Measurements from ENCODE around the gene ENOX1.

Gene ENOX1

DNA sequence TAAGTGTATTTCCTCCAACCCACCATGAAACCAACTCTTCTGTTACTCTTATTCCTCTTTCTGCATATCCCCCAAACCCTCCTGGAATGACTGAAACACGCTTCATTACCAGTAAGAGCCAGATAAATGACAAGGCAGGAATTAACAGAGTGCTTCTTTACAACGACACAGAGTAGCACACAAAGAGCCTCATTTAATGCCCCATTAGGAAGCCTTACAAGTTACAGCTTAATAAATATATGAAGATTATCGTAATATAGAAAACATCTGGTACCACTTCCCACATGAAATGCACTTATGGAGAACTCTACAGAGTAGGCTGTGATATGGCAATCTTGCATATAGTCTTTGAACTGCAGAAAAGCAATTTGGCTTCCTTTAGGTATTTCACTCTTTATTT is 116.8 kb downstream of the ENOX1 start:
- no peak for DNase-seq (ENCODE audit: low spot score)

DNA sequence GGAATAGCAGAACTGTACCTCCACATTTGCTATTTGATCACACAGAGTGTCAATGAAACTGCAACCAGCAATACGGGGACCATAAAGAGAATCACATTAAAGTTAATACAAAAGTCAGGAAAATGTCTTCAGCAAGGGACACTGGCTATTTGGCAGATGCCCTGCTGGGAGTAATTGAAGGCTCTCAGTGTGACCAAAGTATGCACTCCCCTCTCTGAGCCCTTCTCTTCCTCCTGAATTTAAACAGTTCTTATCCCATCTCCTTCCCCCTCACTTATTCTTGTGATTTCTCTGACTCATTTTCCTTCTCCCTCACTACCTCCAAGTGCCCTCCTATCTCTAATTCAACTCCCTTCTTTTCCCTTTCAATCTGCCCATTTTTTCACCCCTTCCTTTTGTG is 117.7 kb downstream of the ENOX1 start:
- DNase-seq (ENCODE audit: low spot score): no peak

DNA sequence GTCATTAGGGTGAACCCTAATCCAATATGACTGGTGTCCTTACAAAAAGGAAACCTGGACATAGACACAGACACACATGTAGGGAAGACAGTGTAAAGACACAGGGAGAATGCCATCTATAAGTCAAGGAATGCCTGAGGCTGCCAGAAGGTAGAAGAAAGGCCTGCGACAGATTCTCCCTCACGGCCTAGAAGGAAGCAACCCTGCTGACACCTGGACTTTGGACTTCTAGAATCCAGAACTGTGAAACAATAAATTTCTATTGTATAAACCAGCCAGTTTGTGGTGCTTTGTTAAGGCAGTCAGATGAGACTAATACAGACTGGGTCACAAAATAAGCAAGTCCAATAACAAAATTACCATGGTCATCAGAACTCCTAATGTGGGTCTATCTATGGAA is 120.4 kb downstream of the ENOX1 start:
- no peak for DNase-seq (ENCODE audit: low spot score)

DNA sequence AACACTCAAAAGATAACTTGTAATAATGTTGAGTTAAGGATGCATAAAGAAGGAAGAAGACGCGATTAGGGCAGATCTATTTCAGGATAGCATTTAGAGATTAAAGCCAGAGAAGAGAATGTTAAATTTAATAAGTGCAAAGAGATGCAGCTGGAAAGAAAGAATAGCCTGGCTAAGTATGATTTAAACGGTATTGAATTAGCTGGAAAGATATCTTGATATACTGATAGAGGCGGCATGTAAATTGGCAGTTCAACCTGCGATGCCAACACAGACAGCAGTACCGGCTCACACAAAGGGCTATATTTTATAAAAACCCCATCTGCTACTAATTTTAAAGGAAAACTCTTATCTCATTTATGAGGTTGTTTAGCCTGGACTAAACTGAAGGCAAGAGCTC is 121.4 kb downstream of the ENOX1 start:
- DNase-seq (ENCODE audit: low spot score): no peak

DNA sequence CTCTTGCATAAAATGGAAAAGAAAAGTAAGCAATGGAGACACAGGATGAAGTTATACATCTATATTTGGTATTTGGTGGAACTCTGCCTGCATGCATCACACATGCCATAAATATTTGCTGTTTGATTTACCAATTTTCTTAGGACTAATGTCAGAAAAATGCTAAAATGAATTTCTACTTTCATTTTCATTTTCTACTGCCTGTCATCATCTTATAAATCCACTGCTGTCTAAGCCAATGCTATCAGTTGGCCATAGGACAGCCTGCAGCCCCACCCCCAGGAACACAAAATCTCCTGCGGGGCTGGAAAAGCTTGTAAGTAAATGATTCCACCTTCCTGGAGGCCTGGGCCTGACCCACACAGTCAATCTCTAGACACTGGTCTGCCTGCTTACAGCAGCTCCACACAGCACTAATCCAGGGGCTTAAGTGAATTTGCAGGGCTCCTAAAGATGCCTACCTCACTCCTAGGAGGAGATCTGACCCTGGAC is 122.0 kb downstream of the ENOX1 start:
- DNase-seq (ENCODE audit: low spot score): no peak

DNA sequence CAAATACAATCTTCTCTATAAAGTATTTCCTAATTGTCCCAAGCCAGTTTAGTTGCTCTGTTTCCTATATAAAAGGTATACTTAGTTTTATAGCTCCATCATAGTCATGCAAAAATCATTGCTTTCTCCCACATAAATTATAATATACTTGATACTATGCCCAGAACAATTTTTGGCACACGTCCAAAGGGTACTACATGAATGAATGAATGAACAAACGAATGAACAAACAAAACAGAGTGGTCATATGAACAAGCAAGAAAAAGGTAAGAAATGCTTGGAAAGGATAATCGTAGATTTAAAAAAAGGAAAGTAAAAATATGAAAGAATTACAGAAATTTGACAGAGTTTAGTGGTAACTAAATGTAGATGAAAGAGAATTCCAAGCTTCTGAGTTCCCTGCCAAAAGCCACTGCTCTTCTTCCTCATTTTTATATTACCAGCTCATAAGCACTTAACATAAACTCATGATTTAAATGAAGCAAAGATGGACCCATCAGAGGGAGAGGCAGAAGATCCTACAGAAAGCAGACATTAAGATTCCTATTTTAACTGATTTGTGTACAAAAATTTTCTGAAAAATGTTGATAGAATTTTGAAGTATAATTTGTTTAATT is 123.2 kb downstream of the ENOX1 start:
- no peak for DNase-seq (ENCODE audit: low spot score)

DNA sequence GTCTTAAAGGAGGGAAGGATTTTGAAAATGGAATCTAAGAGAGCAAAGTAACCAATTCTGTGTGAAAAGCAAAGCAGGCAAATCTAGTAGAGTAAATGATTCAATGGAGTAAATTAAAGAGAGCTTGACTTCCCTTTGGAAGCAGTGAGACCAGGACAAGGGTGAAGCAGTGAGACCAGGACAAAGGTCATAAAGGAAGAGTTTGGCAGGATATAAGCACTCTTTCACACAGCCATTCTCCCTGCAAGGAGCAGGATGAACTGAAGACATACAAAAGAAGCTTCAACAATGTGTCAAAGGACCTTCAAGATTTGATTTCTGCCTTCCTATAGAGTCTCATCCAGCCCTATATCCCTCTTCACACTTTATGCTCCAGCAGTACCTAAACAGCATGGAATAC is 123.8 kb downstream of the ENOX1 start:
- DNase-seq (ENCODE audit: low spot score): no peak

DNA sequence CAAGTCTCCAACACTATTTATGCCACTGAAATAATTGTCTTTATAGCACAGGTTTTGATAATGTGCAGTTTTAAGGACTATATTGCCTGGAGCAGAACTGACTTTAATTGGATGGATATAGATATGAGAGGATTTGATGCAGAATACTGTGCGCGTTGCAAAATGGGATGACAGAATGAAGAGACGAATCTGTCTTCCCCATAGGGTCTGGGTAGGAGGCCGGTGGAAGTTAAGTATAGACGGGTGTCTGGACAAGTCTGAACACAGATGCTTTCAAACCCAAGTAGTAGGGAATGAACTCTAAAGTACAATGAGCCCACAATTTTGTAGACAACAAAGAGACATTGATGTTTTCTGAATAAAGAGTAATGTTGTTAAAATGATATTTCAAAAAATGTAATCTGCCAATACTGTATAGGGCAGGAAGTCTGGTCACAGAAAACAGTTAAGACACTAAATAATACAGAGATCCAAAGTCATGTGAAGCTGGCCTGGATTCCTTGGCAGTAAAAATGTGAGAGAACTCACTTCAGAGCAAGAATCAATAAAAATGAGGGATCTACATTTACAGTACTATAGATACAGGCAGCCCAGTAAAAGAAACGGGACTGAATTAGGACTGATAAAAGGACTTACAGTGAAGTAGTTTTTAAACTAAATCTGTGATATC is 125.5 kb downstream of the ENOX1 start:
- DNase-seq (ENCODE audit: low spot score): no peak

DNA sequence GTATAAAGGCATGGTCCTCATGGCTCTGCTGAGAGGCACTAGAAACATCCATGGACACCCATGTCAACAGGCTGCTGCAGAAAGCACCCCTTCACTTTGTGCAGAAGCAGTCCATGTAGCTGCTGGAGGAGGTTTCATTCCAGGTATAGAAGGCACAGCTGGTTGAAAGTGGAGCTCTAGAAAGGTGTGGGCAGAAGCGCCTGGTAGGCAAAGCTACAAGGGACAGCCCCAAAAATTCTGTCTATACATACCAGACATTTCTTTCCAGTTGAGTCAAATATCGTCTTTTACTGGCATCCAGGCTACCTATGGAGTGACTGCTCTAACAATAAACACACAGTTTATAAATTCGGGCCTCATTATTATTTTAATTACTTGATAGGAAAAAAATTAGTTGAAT is 129.3 kb downstream of the ENOX1 start:
- DNase-seq (ENCODE audit: low spot score): no peak

DNA sequence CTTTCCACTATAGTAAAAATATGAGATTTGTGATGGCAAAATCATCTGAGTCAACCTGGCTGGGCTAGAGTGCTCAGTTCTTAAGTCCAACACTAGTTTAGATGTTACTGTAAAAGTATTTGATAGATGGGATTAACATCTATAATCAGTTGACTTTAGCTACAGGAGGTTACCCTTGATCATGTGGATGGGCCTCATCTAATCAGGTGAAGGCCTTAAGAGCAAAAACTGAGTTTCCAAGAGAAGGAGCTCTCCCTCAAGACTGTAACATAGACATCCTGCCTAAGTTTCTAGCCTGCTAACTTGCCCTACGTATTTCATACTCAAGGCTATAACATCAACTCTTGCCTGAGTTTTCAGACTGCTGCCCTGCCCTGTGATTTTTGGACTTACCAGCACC is 132.8 kb downstream of the ENOX1 start:
- DNase-seq (ENCODE audit: low spot score): no peak

DNA sequence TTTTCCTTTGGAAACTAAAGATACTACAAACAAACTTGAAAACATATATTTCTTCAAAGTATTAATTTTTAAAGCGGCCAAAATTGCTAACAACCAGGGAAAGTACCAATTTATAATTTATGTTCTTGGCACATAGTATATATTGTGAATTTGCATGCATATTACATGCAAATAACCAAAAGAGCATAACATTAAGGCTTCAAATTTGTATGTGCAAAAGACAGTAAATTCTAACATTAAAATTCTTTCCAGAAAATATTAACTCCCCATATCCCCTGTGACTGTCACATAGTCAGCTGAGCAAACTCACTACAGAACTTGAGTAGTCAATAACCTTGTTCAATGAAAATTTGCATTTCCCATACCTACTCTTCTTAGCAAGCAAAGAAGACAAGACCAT is 133.4 kb downstream of the ENOX1 start:
- no peak for DNase-seq (ENCODE audit: low spot score)

DNA sequence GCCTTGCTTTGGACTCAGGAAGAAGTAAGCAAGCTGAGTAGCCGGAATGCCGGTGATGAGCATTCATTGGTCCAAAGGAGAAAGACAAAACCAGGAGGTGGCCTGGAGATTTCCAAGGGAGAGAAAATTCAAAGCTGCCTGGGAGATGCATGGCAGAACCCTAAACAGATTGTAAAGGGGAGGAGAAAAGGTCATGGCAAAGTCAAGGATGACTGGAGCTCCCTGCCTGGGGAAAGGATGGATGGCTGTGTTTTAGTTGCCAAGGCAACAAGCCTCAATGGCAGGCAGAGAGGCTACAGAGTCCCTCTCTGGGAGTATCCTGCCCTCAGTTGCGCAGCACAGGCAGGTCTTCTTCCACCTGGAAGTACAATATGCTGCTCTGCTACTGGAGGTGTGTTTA is 134.0 kb downstream of the ENOX1 start:
- no peak for DNase-seq (ENCODE audit: low spot score)

DNA sequence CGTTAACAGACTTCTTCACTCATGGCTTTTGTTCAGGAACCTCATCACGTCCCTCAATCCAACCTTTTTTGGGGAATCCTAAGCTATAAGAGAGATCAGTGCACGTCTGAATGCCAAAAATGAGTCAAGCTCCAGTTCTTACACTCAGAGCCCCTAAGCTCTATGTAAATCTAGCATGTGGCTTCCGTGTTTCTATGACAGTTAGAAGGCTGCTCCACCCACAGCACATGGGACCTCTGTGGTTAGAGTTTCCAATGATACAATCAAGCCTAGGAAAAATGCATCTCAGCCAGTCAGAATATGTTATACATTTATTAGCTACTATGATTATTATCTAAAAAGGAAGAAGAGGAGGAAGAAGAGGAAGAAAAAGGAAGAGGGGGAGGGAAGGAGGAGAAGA is 135.9 kb downstream of the ENOX1 start:
- no peak for DNase-seq (ENCODE audit: low spot score)

DNA sequence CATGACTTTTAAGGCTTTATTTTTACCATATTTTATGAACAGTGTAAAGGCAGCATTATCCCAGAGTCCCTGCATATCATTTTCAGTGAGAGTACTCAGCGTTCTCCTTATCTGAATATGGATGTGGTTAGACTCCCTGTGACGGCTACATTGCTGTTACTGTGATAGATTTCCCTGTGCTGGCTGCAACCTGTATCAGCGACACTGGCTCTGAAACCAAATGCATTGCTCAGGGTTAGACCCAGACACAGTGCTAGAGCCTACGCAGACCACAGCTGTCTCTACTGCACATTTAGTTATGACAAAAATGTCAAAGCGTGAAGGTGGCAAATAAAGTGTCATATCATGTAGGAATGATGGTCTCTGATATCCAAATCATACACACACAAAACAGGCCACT is 138.0 kb downstream of the ENOX1 start:
- DNase-seq (ENCODE audit: low spot score): no peak

DNA sequence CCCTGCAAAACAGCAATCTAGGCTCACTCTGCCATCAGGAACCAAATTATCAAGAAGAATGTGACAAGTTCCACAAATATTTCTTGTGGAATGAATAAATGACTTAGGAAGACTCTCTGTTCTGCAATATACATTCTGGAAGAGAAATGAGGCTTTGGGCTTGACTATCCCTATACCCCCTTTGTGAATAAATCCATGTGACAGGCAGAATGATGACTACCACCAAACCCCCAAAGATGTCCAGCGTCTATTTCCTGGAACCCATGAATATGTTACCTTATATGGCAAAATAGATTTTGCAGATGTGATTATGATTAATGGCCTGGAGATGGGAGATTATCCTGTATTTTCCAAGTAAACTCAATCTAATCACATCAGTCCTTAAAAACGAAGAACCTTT is 139.3 kb downstream of the ENOX1 start:
- DNase-seq (ENCODE audit: low spot score): no peak

DNA sequence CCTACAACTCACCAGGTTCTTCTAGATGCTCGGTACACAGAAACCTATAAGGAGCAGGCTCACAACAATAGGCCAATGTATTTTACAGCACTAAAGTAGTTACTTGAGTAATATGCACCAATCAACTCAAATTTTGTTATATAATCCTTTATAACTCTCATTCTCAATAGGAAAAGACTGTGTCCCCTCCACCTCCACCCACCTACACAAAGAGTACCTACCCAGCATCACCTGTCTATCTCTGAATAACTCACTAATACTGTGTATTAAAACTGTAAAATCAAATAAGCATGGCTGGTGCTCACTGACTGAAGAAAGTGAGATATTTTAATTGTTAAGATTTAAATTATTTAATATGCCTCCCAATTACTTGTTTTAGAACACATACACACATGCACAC is 146.3 kb downstream of the ENOX1 start:
- no peak for DNase-seq (ENCODE audit: low spot score)

DNA sequence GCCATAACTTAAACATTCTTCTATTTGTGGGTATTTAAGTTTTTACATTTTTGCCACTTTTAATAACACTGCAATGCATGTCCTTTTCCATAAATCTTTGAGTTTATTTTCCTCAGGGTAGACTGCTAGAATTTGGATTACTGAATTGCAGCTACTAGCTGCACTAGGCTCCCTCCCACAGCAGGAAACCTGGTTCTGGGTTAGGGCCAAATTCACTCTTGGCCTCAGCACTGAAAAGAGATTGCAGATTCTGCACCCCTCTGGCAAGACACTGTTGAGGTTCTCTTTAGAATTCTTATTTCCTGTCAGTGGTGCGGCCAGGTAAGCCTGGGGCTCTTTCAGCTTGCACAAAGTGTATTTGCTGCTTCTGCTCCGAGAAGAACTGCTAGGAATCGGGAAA is 155.7 kb downstream of the ENOX1 start:
- no peak for DNase-seq (ENCODE audit: low spot score)

DNA sequence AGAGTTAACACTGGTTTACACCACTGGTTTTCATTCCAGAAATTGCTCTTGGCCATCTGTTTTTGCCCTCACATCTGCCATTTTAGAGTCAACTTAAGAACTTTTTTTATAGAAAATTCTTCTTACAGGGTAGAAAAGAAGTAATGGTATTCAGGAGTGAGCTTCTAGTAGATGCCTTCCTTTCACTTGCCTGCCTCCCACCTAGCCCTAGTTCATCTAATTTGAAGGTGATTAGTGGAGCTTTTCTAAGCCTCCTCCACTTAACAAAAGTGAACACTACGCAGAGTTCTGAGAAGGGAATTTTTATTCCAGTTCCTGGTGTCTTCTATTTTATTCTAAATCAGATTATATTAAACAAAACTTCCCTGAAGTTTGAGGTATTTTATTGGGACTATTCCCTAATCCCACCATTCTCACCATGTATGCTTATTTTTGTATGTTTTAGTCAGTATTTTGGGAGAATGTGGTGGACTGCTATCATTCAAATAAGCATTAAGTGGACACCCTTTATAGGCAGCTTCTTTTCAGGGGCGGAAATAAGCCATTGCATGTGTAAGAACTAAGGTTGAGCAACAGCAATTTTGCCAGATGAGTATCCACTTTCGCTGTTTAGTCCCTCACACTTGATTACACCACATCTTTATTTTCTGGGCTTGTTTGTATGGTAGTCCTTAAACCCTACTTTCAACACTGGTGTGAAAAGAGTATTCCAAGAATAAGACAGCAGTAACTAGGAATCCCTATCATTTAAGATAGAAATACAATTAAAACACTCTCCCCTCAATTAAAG is 156.9 kb downstream of the ENOX1 start:
- no peak for DNase-seq (ENCODE audit: low spot score)

DNA sequence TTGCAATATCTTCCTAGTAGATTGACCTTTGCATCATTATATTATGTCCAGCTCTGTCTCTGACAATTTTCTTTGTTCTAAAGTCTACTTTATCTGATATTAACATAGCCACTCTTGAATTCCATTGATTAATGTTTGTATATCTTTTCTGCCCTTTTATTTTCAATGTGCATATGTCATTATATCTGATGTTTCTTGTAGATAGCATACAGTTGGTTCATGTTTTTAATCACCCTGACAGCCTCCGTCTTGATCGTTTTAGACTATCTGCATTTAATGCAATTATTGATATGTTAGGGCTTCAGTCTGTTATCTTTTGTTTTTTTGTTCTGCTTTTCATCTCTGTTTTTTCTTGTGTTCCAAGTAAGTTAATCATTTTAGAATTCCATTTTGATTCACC is 159.8 kb downstream of the ENOX1 start:
- no peak for DNase-seq (ENCODE audit: low spot score)

DNA sequence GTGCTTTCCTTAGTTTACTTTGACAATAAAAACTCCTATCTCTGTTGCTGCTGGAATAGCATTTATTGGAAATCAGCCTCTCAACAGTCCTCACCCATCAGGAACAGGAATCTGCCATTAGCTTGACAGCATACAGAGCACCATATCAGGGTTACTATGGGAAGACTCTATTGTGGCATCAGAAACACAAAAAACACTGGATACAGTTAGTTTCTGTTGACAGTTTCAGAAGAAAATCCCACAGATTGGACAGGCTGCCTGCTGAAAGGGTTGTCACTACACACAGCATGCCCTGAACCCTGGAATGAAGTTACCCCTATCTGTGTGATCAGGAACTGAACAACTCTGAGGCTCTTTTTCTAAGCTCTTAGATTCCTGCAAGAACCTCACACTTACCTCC is 172.7 kb downstream of the ENOX1 start:
- DNase-seq (ENCODE audit: low spot score): no peak

DNA sequence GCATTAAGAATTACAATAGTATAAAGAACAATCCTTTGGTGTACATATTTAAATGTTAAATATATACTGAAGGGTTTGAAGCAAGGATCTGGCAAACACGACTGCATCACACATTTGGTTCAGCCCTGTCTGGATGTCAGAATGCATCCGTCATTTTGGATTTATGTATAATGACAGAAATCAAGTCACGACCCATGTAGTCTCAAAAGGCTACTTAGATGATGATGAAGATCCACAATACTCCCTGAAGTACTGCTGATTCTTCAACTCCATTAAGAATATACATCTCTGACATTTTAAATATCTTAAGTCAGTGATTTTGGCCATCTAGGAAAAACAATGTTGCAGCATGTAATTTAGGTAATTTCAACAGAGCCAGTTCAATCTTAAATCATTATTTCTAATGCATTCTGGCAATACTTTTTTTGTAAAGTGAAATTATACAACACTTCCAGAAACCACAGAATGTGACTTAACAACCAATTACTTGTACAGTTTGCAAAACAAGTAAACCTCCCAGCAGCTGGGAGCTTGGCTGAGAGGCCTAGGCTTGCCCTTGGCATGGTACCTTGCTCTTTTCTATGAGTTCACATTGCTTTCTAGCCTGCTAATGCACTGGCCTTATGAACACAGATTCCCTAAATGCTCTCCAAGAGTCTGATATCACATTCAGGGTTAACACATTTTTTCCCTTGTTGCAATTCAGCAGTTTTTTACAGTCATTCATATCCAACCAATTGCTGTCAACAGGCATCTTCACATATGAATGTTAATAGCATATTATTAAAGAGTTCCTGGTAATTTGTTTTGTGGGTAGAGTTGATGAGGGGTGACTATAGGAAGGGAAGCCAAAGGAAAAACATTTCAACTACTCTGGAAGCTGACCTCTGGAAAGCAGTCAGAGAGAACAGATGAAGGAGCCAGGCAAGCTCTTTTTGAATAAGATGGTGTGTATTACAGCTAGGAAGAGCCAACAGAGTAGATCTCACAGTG is 175.2 kb downstream of the ENOX1 start:
- no peak for DNase-seq (ENCODE audit: low spot score)
